Panc1 (cell line): ENCODE measurements around the gene ZNF418. TPM values are rescaled to one million over a fixed set of nuclear protein-coding genes. Genes with fewer than 3 reads are reported as not detected.

Experiments
- ATAC-seq: fragments of 200-7000 bp; cut with Tn5 transposase; 2 replicates; pipeline ENCODE4 v1.9.1; 2020; ENCODE audit warnings: mild to moderate bottlenecking, moderate library complexity
- BruUV-seq: library from RNA; stranded (reverse); fragments of 400-500 nt; replicated peaks from 2 replicates; lab custom pipeline; 2021; lab: Mats Ljungman, UMichigan
- CTCF ChIA-PET: fragments of 300-600 bp; sonication (Branson Sonifier 250); formaldehyde crosslinking; loops from one replicate; lab custom pipeline; 2022; ENCODE audit warnings: antibody characterized with exemption; lab: Charles Lee
- POLR2A ChIA-PET: fragments of 300-600 bp; sonication (Branson Sonifier 250); formaldehyde crosslinking; loops from one replicate; lab custom pipeline; 2022; ENCODE audit warnings: antibody characterized with exemption; lab: Charles Lee
- DNase-seq: peaks from one replicate; pipeline ENCODE4 v3.0.0-alpha.2; 2010; ENCODE audit warnings: low read depth, low spot score
- H3K27ac ChIP-seq: 2 replicates; pipeline ENCODE4 v1.5.1; 2011; ENCODE audit warnings: mild to moderate bottlenecking, low read length, inconsistent platforms
- H3K27me3 ChIP-seq: fragments of 200-500 bp; sonication (Bioruptor generic); 2 replicates; pipeline ENCODE4 v1.6.0; 2014; ENCODE audit warnings: low read length, inconsistent platforms; ENCODE audit not compliant: control insufficient read depth, insufficient read depth
- H3K36me3 ChIP-seq: fragments of 200-500 bp; sonication (Bioruptor generic); 2 replicates; pipeline ENCODE4 v1.5.1; 2014; ENCODE audit warnings: inconsistent platforms, mild to moderate bottlenecking, low read length, moderate library complexity; ENCODE audit not compliant: control insufficient read depth, insufficient read depth
- H3K4me1 ChIP-seq: 2 replicates; pipeline ENCODE4 v1.5.1; 2011; ENCODE audit warnings: inconsistent platforms, mild to moderate bottlenecking, low read length, moderate library complexity; ENCODE audit not compliant: control insufficient read depth, insufficient read depth
- H3K4me3 ChIP-seq, 2 experiments: 2 replicates each; pipeline ENCODE4 v1.5.1; 2011 to 2012; ENCODE audit warnings: low read depth in 2 of 2, low read length in 2 of 2, mild to moderate bottlenecking in 2 of 2, inconsistent platforms in 1 of 2, moderate library complexity in 1 of 2
- H3K9me3 ChIP-seq: fragments of 200-500 bp; sonication (Bioruptor generic); 2 replicates; pipeline ENCODE4 v1.5.1; 2014; ENCODE audit warnings: low read depth, mild to moderate bottlenecking, inconsistent platforms, low read length, moderate library complexity; ENCODE audit not compliant: control insufficient read depth, insufficient read depth
- CTCF ChIP-seq: fragments of 450-650 bp; IDR thresholded peaks from 2 replicates; pipeline ENCODE4 v1.5.1; 2017; ENCODE audit warnings: mild to moderate bottlenecking
- POLR2AphosphoS5 ChIP-seq: IDR thresholded peaks from 2 replicates; pipeline ENCODE4 v1.6.1; 2012; ENCODE audit warnings: mild to moderate bottlenecking, low read depth, low read length, moderate library complexity
- REST ChIP-seq, 2 experiments: IDR thresholded peaks; 2 replicates each; pipeline ENCODE4 v1.6.1; 2011 to 2012; ENCODE audit warnings: low read depth in 2 of 2, control low read depth in 1 of 2, low read length in 1 of 2, mild to moderate bottlenecking in 1 of 2, moderate library complexity in 1 of 2; ENCODE audit not compliant: insufficient read depth in 1 of 2
- SIN3A ChIP-seq: IDR thresholded peaks from 2 replicates; pipeline ENCODE4 v1.6.1; 2012; ENCODE audit warnings: low read depth, mild to moderate bottlenecking, low read length, moderate library complexity, borderline replicate concordance; ENCODE audit not compliant: insufficient read depth
- TCF7L2 ChIP-seq: IDR thresholded peaks from 2 replicates; pipeline ENCODE4 v1.6.1; 2011; ENCODE audit warnings: mild to moderate bottlenecking, low read depth, low read length, inconsistent platforms
- in situ Hi-C: cut with HindIII; loops from 2 replicates; pipeline ENCODE4 v1.10.0; 2016; ENCODE audit warnings: low sequenced_read_pairs, low pct_unique_long_range_greater_than_20kb
- intact Hi-C: fragments of 100-400 bp; cut with micrococcal nuclease; formaldehyde crosslinking; loops from one replicate; pipeline ENCODE4 v1.10.0; 2022; ENCODE audit not compliant: unreplicated experiment
- total RNA-seq: library from RNA; stranded (reverse); gene quantifications from one replicate; pipeline ENCODE4 v1.2.1, GENCODE V29; 2021; ENCODE audit not compliant: unreplicated experiment

ZNF418 gene
- total RNA-seq, 1 experiment from 2014 or later: 5.1 TPM

DNA sequence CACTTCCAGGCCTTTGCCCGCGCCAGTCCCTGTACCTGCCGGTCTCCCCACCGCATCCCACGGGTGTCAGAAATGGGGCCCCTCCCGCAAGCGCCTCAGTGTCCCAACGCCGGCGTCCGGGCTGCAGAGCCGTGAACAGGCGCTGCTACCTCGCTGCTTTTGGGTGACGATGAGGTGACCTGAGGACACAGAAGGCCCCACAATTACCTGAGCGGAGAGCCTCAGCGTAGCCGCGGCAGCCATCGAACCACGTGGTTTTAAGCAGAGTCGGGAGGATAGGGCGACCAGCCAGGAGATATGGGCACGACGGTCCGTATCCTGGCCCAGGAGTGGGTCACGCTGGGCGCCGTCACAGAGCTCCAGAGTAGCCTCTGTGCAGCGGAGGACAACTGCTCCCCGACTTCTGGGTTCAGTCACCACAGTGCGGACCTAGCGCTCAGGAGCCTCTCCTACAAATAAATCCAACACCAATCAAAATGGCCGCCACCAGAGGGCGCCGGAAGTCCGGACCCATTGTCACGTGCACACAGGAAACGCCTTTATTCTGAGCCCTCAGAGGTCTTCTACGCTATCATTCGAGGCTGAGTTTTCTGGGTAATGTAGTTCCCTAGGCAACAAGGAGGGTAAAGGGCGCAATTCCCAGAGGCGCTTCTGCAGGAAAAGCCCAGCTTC, 46.5 kb downstream of the ZNF418 start, which contains the start of gene ZNF814:
Gene ZNF814, minus strand, starts transcription at position 478 of the 672 bp plus-strand sequence. Its CDS starts 235 bp downstream, at position 243.
- BruUV-seq: no TSS peak
- intact Hi-C loops: no loop called here
- Histone ChIP-seq H3K4me3 (peak within 1 kb of the TSS in 1 of 2 experiments; percentile 11; a peak in 1 of 4 replicates), H3K36me3 (no peaks in the 10 kb centered on the region), H3K9me3 (no peaks in the 10 kb centered on the region; the same call in 1 of the 2 replicates), H3K4me1 (no peaks in the 10 kb centered on the region), H3K27me3 (no peaks in the 10 kb centered on the region), H3K27ac (no peak within 1 kb of the TSS)
- CTCF ChIA-PET: interaction anchor here (0.6 kb wide), 1 partner anchor 21 kb away, joined by 4 read pairs; no protein-coding TSS in a partner anchor
- in situ Hi-C loops: no loop called here
- ATAC-seq (no peak), DNase-seq (no peak)
- TF ChIP-seq TCF7L2 (no peak), SIN3A (no peak), REST (IDR thresholded peaks at IDR 0.05; ENCODE audit: insufficient read depth in 1 of 2, low read depth in 2 of 2, low read length in 1 of 2) (no peak), POLR2AphosphoS5 (no peak), CTCF (no peak; the same call in 1 of the 2 replicates)
- POLR2A ChIA-PET: interaction anchor here (0.6 kb wide), 1 partner anchor 141 kb away, joined by 4 read pairs; no protein-coding TSS in a partner anchor

GRCh38 chr19:57888107-57888559, 47.1 kb downstream of the ZNF418 start:
- no peaks in the 10 kb centered on the region for H3K4me1 ChIP-seq
- no peaks in the 10 kb centered on the region for H3K27me3 ChIP-seq
- ATAC-seq: no peak
- peak overlapping the region in 1 of 2 experiments; percentile 11; a peak in 1 of 4 replicates for H3K4me3 ChIP-seq
- no peaks in the 10 kb centered on the region for H3K36me3 ChIP-seq
- in situ Hi-C loops (no loop called here), intact Hi-C loops (no loop called here)
- DNase-seq: no peak
- TF ChIP-seq SIN3A (no peak), REST (IDR thresholded peaks at IDR 0.05; ENCODE audit: insufficient read depth in 1 of 2, low read depth in 2 of 2, low read length in 1 of 2) (no peak), POLR2AphosphoS5 (no peak), TCF7L2 (no peak), CTCF (no peak)
- BruUV-seq: no TSS peak
- ChIA-PET CTCF (no interaction called here), POLR2A (interaction anchor here (0.6 kb wide), 1 partner anchor 142 kb away, joined by 4 read pairs; no protein-coding TSS in a partner anchor)
- no peaks in the 10 kb centered on the region; the same call in 1 of the 2 replicates for H3K9me3 ChIP-seq
- no peak overlapping the region for H3K27ac ChIP-seq
